IMR-90 (cell line): ENCODE measurements around the gene SGK1. TPM values are rescaled to one million over a fixed set of nuclear protein-coding genes. Genes with fewer than 3 reads are reported as not detected.

ENCODE experiments used
- ATAC-seq: fragments of 200-7000 bp; cut with Tn5 transposase; 2 replicates; pipeline ENCODE4 v1.9.1; 2020; ENCODE audit warnings: low read depth, mild to moderate bottlenecking, moderate library complexity
- BruUV-seq: library from RNA; stranded (reverse); fragments of 400-500 nt; replicated peaks from 2 replicates; lab custom pipeline; 2021; lab: Mats Ljungman, UMichigan
- CTCF ChIA-PET: fragments of 300-600 bp; formaldehyde crosslinking; extraction: SDS; loops from one replicate; lab custom pipeline; 2021; ENCODE audit warnings: antibody characterized with exemption; lab: Yijun Ruan, JAX
- POLR2A ChIA-PET: fragments of 300-600 bp; sonication (Branson Sonifier 250); formaldehyde crosslinking; loops from one replicate; lab custom pipeline; 2022; ENCODE audit warnings: antibody characterized with exemption; ENCODE audit not compliant: unreplicated experiment; lab: Charles Lee
- DNase-seq: peaks from one replicate; pipeline ENCODE4 v3.0.0; 2013
- H2AFZ ChIP-seq: replicated peaks from 2 replicates; pipeline ENCODE3; 2013; ENCODE audit warnings: low read length, mild to moderate bottlenecking; ENCODE audit not compliant: poor library complexity
- H2AK5ac ChIP-seq: 2 replicates; pipeline ENCODE4 v1.6.1; 2013; ENCODE audit warnings: low read depth, low read length, inconsistent platforms
- H2AK9ac ChIP-seq: replicated peaks from 2 replicates; pipeline ENCODE3; 2013; ENCODE audit warnings: mild to moderate bottlenecking, low read depth, low read length, moderate library complexity; ENCODE audit not compliant: poor library complexity
- H2BK120ac ChIP-seq: 2 replicates; pipeline ENCODE4 v1.6.1; 2013; ENCODE audit warnings: low read depth, low read length, inconsistent platforms
- H2BK15ac ChIP-seq: 3 replicates; pipeline ENCODE4 v1.6.1; 2013; ENCODE audit warnings: low read depth, low read length, inconsistent platforms
- H2BK20ac ChIP-seq: 2 replicates; pipeline ENCODE4 v1.6.1; 2013; ENCODE audit warnings: low read depth, mild to moderate bottlenecking, inconsistent platforms, low read length, moderate library complexity
- H2BK5ac ChIP-seq: 2 replicates; pipeline ENCODE4 v1.6.1; 2013; ENCODE audit warnings: mild to moderate bottlenecking, low read depth, low read length, inconsistent platforms; ENCODE audit not compliant: poor library complexity, severe bottlenecking
- H3K14ac ChIP-seq: replicated peaks from 2 replicates; pipeline ENCODE4 v1.6.1; 2013; ENCODE audit warnings: low read depth, low read length, inconsistent platforms
- H3K18ac ChIP-seq: 2 replicates; pipeline ENCODE4 v1.6.1; 2013; ENCODE audit warnings: low read depth, low read length, control low read depth
- H3K23ac ChIP-seq: 2 replicates; pipeline ENCODE4 v1.6.1; 2013; ENCODE audit warnings: low read depth, low read length, inconsistent platforms
- H3K27ac ChIP-seq: 2 replicates; pipeline ENCODE4 v1.5.1; 2013; ENCODE audit warnings: mild to moderate bottlenecking, control low read depth, low read length; ENCODE audit not compliant: insufficient read depth
- H3K27me3 ChIP-seq: 2 replicates; pipeline ENCODE4 v1.6.1; 2013; ENCODE audit warnings: low read length; ENCODE audit not compliant: control insufficient read depth, insufficient read depth
- H3K36me3 ChIP-seq: 2 replicates; pipeline ENCODE4 v1.6.1; 2013; ENCODE audit warnings: low read length, mixed read lengths; ENCODE audit not compliant: control insufficient read depth, insufficient read depth
- H3K4ac ChIP-seq: 2 replicates; pipeline ENCODE4 v1.6.1; 2013; ENCODE audit warnings: low read depth, low read length, inconsistent platforms
- H3K4me1 ChIP-seq: 2 replicates; pipeline ENCODE4 v1.6.1; 2013; ENCODE audit warnings: low read length, mixed read lengths; ENCODE audit not compliant: control insufficient read depth, insufficient read depth
- H3K4me2 ChIP-seq: 2 replicates; pipeline ENCODE4 v1.6.1; 2013; ENCODE audit warnings: low read depth, mild to moderate bottlenecking, control low read depth, low read length, moderate library complexity
- H3K4me3 ChIP-seq: 2 replicates; pipeline ENCODE4 v1.5.1; 2013; ENCODE audit warnings: low read depth, mild to moderate bottlenecking, control low read depth, low read length, moderate library complexity; ENCODE audit not compliant: insufficient read depth
- H3K56ac ChIP-seq: 2 replicates; pipeline ENCODE4 v1.6.1; 2013; ENCODE audit warnings: low read length, inconsistent platforms; ENCODE audit not compliant: insufficient read depth; ENCODE audit errors: extremely low read depth
- H3K79me1 ChIP-seq, 2 experiments: 2 replicates each; pipeline ENCODE4 v1.6.1; 2013; ENCODE audit warnings: low read length in 2 of 2, inconsistent platforms in 1 of 2, low read depth in 1 of 2
- H3K9ac ChIP-seq: 2 replicates; pipeline ENCODE4 v1.6.1; 2013; ENCODE audit warnings: low read depth, low read length, control low read depth
- H3K9me1 ChIP-seq: 2 replicates; pipeline ENCODE4 v1.6.1; 2013; ENCODE audit warnings: low read length, inconsistent platforms; ENCODE audit not compliant: insufficient read depth
- H3K9me3 ChIP-seq: 2 replicates; pipeline ENCODE4 v1.6.1; 2013; ENCODE audit warnings: low read length; ENCODE audit not compliant: control insufficient read depth, insufficient read depth
- H4K20me1 ChIP-seq: 2 replicates; pipeline ENCODE4 v1.6.1; 2013; ENCODE audit warnings: low read length, inconsistent platforms; ENCODE audit not compliant: insufficient read depth
- H4K5ac ChIP-seq: 2 replicates; pipeline ENCODE4 v1.6.1; 2013; ENCODE audit warnings: mild to moderate bottlenecking, low read depth, low read length, control low read depth
- H4K8ac ChIP-seq, 2 experiments: 2 replicates each; pipeline ENCODE4 v1.6.1; 2013; ENCODE audit warnings: low read depth in 2 of 2, low read length in 2 of 2, control low read depth in 1 of 2, inconsistent platforms in 1 of 2
- H4K91ac ChIP-seq: 2 replicates; pipeline ENCODE4 v1.6.1; 2013; ENCODE audit warnings: low read depth, low read length, inconsistent platforms; ENCODE audit not compliant: insufficient read depth
- BHLHE40 ChIP-seq: fragments of 150-350 bp; IDR thresholded peaks from 2 replicates; pipeline ENCODE4 v1.6.1; 2016; ENCODE audit warnings: mild to moderate bottlenecking, low read depth, low read length
- CEBPB ChIP-seq: IDR thresholded peaks from 2 replicates; pipeline ENCODE4 v1.6.1; 2012; ENCODE audit warnings: low read depth, low read length, improper control_type of control experiment
- CHD1 ChIP-seq: IDR thresholded peaks from 2 replicates; pipeline ENCODE4 v1.6.1; 2012; ENCODE audit warnings: low read depth, low read length, improper control_type of control experiment
- CTCF ChIP-seq: conservative IDR thresholded peaks from 2 replicates; pipeline ENCODE4 v1.5.1; 2012; ENCODE audit warnings: mild to moderate bottlenecking, low read depth, low read length, improper control_type of control experiment
- FOS ChIP-seq: fragments of 150-350 bp; IDR thresholded peaks from 2 replicates; pipeline ENCODE4 v1.6.1; 2016; ENCODE audit warnings: low read depth, low read length
- MAFK ChIP-seq: IDR thresholded peaks from 2 replicates; pipeline ENCODE4 v1.6.1; 2012; ENCODE audit warnings: low read depth, low read length, improper control_type of control experiment
- MAZ ChIP-seq: IDR thresholded peaks from 2 replicates; pipeline ENCODE4 v1.6.1; 2012; ENCODE audit warnings: low read depth, mild to moderate bottlenecking, low read length, improper control_type of control experiment, moderate library complexity, borderline replicate concordance
- MXI1 ChIP-seq: IDR thresholded peaks from 2 replicates; pipeline ENCODE4 v1.6.1; 2012; ENCODE audit warnings: low read depth, mild to moderate bottlenecking, low read length, moderate library complexity, borderline replicate concordance
- NFE2L2 ChIP-seq: fragments of 150-350 bp; IDR thresholded peaks from 2 replicates; pipeline ENCODE4 v1.6.1; 2016; ENCODE audit warnings: low read depth, mild to moderate bottlenecking, low read length
- POLR2A ChIP-seq: IDR thresholded peaks from 2 replicates; pipeline ENCODE4 v1.6.1; 2012; ENCODE audit warnings: mild to moderate bottlenecking, low read depth, low read length
- RAD21 ChIP-seq: IDR thresholded peaks from 2 replicates; pipeline ENCODE4 v1.6.1; 2012; ENCODE audit warnings: low read length, improper control_type of control experiment
- RCOR1 ChIP-seq: IDR thresholded peaks from 2 replicates; pipeline ENCODE4 v1.6.1; 2012; ENCODE audit warnings: mild to moderate bottlenecking, low read length, improper control_type of control experiment; ENCODE audit not compliant: insufficient replicate concordance
- RFX5 ChIP-seq: IDR thresholded peaks from 2 replicates; pipeline ENCODE4 v1.8.0; 2012; ENCODE audit warnings: low read depth, mild to moderate bottlenecking, low read length, moderate library complexity
- SMC3 ChIP-seq: fragments of 150-350 bp; IDR thresholded peaks from 2 replicates; pipeline ENCODE4 v1.6.1; 2016; ENCODE audit warnings: low read depth, mild to moderate bottlenecking, antibody characterized with exemption, low read length, moderate library complexity
- USF2 ChIP-seq: fragments of 150-350 bp; IDR thresholded peaks from 2 replicates; pipeline ENCODE4 v1.6.1; 2017; ENCODE audit warnings: mild to moderate bottlenecking, antibody characterized with exemption, low read length, low read depth
- dilution Hi-C: fragments of 300-500 bp; cut with HindIII; formaldehyde crosslinking; loops from one replicate; pipeline ENCODE4 v1.14.3; 2018; ENCODE audit warnings: low sequenced_read_pairs; ENCODE audit not compliant: unreplicated experiment
- in situ Hi-C: fragments of 300-500 bp; cut with MboI; formaldehyde crosslinking; loops from 3 replicates; pipeline ENCODE4 v1.14.3; 2019; ENCODE audit warnings: low sequenced_read_pairs, inconsistent platforms, mixed read lengths
- intact Hi-C: fragments of 100-400 bp; cut with micrococcal nuclease; formaldehyde crosslinking; loops from 2 replicates; pipeline ENCODE4 v1.10.0; 2022
- polyA plus RNA-seq, 3 experiments: library from polyadenylated mRNA; depleted of rRNA; stranded (reverse); fragments of >200 nt; gene quantifications; 2 replicates each; pipeline ENCODE4 v1.2.3, GENCODE V29; 2012; ENCODE audit warnings: low replicate concordance in 1 of 3
- total RNA-seq: library from RNA; depleted of rRNA; stranded (reverse); fragments of >200 nt; gene quantifications from 2 replicates; pipeline ENCODE4 v1.2.3, GENCODE V29; 2012
- TF ChIP-seq, protein P1 (sequence below): fragments of 150-350 bp; IDR thresholded peaks from 2 replicates; pipeline ENCODE4 v1.6.1; 2016; ENCODE audit warnings: low read depth, mild to moderate bottlenecking, low read length, moderate library complexity, borderline replicate concordance

The SGK1 gene
- total and polyA plus RNA-seq, 2 of the 4 experiments (the other 2 are of a cell fraction) = 121 to 255 TPM

DNA sequence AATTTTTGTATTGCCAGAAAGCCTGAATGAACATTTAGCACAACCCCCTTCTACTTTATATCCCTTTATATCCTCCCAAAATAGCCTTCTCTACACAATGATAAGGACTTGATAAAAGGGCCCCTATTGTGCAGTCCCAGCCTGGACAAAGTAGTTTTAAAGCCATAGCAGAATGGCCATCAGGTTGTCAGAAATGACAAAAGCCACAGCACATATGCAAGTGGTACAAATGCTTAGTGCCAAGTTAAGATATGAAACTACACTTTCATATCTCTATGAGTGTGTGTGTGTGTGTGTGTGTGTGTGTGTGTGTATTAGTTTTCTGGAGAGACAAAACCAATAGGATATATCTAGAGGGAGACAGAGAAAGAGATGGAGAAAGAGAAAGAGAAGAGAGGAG, 132.6 kb downstream of the SGK1 start:
- Histone ChIP-seq H4K91ac (no peak overlapping the region), H3K56ac (no peak overlapping the region), H4K20me1 (no peaks in the 10 kb centered on the region), H3K9me3 (no peaks in the 10 kb centered on the region), H2BK120ac (no peak overlapping the region), H3K36me3 (no peaks in the 10 kb centered on the region), H3K18ac (no peak overlapping the region), H3K79me1 (no peaks in the 10 kb centered on the region), H3K4me2 (no peak overlapping the region), H3K9me1 (0 out of 2 replicates have a peak, but pooled peaks cover 2% of the 10 kb centered on the region), H3K23ac (no peak overlapping the region), H3K4me1 (no peaks in the 10 kb centered on the region), H3K14ac (no peak overlapping the region), H4K5ac (no peak overlapping the region), H3K4ac (no peak overlapping the region), H2BK20ac (no peak overlapping the region), H2AFZ (no peak overlapping the region), H4K8ac (no peak overlapping the region), H2BK5ac (no peak overlapping the region), H2AK9ac (no peak overlapping the region), H2BK15ac (no peak overlapping the region), H3K9ac (no peak overlapping the region), H2AK5ac (no peak overlapping the region), H3K4me3 (no peak overlapping the region), H3K27me3 (no peaks in the 10 kb centered on the region), H3K27ac (no peak overlapping the region)
- POLR2A ChIA-PET = no interaction called here
- in situ Hi-C loops = no loop called here
- ATAC-seq (no peak), DNase-seq (no peak)
- intact Hi-C loops = no loop called here
- CTCF ChIA-PET = no interaction called here
- BruUV-seq = no TSS peak
- TF ChIP-seq MAZ (no peak), CHD1 (no peak), MAFK (no peak), RAD21 (no peak), CTCF (no peak), RFX5 (no peak), BHLHE40 (no peak), POLR2A (no peak), CEBPB (no peak), MXI1 (no peak), RCOR1 (no peak), NFE2L2 (no peak), USF2 (no peak), FOS (no peak), SMC3 (no peak)
- TF ChIP-seq, protein P1, sequence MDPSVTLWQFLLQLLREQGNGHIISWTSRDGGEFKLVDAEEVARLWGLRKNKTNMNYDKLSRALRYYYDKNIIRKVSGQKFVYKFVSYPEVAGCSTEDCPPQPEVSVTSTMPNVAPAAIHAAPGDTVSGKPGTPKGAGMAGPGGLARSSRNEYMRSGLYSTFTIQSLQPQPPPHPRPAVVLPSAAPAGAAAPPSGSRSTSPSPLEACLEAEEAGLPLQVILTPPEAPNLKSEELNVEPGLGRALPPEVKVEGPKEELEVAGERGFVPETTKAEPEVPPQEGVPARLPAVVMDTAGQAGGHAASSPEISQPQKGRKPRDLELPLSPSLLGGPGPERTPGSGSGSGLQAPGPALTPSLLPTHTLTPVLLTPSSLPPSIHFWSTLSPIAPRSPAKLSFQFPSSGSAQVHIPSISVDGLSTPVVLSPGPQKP = no peak
- dilution Hi-C loops = no loop called here
